Endothelial cell of umbilical vein (primary cell): ENCODE measurements around the gene CSN1S1. TPM values are rescaled to one million over a fixed set of nuclear protein-coding genes. Genes with fewer than 3 reads are reported as not detected.

Experiments
- BruUV-seq: library from RNA; stranded (reverse); fragments of 400-500 nt; replicated peaks from 2 replicates; lab custom pipeline; 2021; lab: Mats Ljungman, UMichigan
- CTCF ChIA-PET: fragments of 300-600, 350-600 bp; sonication (Branson Sonifier 250); formaldehyde crosslinking; loops from one replicate; lab custom pipeline; 2021; ENCODE audit warnings: antibody characterized with exemption, inconsistent platforms; lab: Charles Lee
- POLR2A ChIA-PET: fragments of 300-600, 350-600 bp; sonication (Branson Sonifier 250); formaldehyde crosslinking; loops from one replicate; lab custom pipeline; 2021; ENCODE audit warnings: antibody characterized with exemption, inconsistent platforms; lab: Charles Lee
- DNase-seq: peaks from one replicate; pipeline ENCODE4 v3.0.0-alpha.2; 2011; ENCODE audit warnings: low read depth, low spot score
- FAIRE-seq: peaks from 2 replicates; lab custom pipeline; 2011; peaks lifted over from hg19 to GRCh38; lab: Jason Lieb, UNC
- H2AFZ ChIP-seq: 2 replicates; pipeline ENCODE4 v1.6.0; 2012; ENCODE audit warnings: low read depth, low read length, control low read depth, inconsistent platforms
- H3K27ac ChIP-seq: 2 replicates; pipeline ENCODE4 v1.5.1; 2011; ENCODE audit warnings: low read depth, mild to moderate bottlenecking, control low read depth, low read length, moderate library complexity; ENCODE audit not compliant: insufficient read depth
- H3K27me3 ChIP-seq, 2 experiments: 2 replicates each; pipeline versions ENCODE4 v1.6.0 to v1.6.1; 2011; ENCODE audit warnings: low read length in 2 of 2, mixed read lengths in 1 of 2; ENCODE audit not compliant: control insufficient read depth in 2 of 2, insufficient read depth in 2 of 2
- H3K36me3 ChIP-seq, 2 experiments: 2 replicates in 1 of 2; 3 replicates in 1 of 2; pipeline ENCODE4 v1.5.1; 2011; ENCODE audit warnings: low read length in 2 of 2, mild to moderate bottlenecking in 1 of 2, moderate library complexity in 1 of 2; ENCODE audit not compliant: control insufficient read depth in 2 of 2, insufficient read depth in 2 of 2; ENCODE audit errors: extremely low read depth in 1 of 2
- H3K4me1 ChIP-seq: 3 replicates; pipeline ENCODE4 v1.5.1; 2011; ENCODE audit warnings: mild to moderate bottlenecking, low read length; ENCODE audit not compliant: control insufficient read depth, insufficient read depth; ENCODE audit errors: extremely low read depth
- H3K4me2 ChIP-seq: 2 replicates; pipeline ENCODE4 v1.6.1; 2011; ENCODE audit warnings: low read length, control low read depth, mixed read lengths; ENCODE audit not compliant: insufficient read depth
- H3K4me3 ChIP-seq, 3 experiments: fragments of 200-600 bp in 1 of 3; sonication (generic), shearing (Covaris generic) in 1 of 3; replicated peaks in 1 of 3; 2 replicates each; pipeline ENCODE4 v1.5.1; 2011 to 2016; ENCODE audit warnings: control low read depth in 3 of 3, low read length in 3 of 3, mild to moderate bottlenecking in 2 of 3, inconsistent platforms in 1 of 3, low read depth in 1 of 3, moderate library complexity in 1 of 3; ENCODE audit not compliant: insufficient read depth in 1 of 3
- H3K79me2 ChIP-seq: 2 replicates; pipeline ENCODE4 v1.6.0; 2012; ENCODE audit warnings: low read length, inconsistent platforms; ENCODE audit not compliant: control insufficient read depth, insufficient read depth
- H3K9ac ChIP-seq: replicated peaks from 2 replicates; pipeline ENCODE3; 2011; ENCODE audit warnings: low read length, control low read depth; ENCODE audit not compliant: insufficient read depth; ENCODE audit errors: extremely low read depth
- H3K9me1 ChIP-seq: replicated peaks from 3 replicates; pipeline ENCODE4 v1.6.0; 2011; ENCODE audit warnings: mild to moderate bottlenecking, low read length; ENCODE audit not compliant: control insufficient read depth, insufficient read depth; ENCODE audit errors: extremely low read depth
- H3K9me3 ChIP-seq: replicated peaks from 2 replicates; pipeline ENCODE4 v1.5.1; 2012; ENCODE audit warnings: low read length, inconsistent platforms; ENCODE audit not compliant: control insufficient read depth, insufficient read depth
- H4K20me1 ChIP-seq: replicated peaks from 2 replicates; pipeline ENCODE3; 2011; ENCODE audit warnings: mild to moderate bottlenecking, low read length; ENCODE audit not compliant: control insufficient read depth, insufficient read depth; ENCODE audit errors: extremely low read depth
- CTCF ChIP-seq, 2 donors: IDR thresholded peaks; 1 replicate in 1 of 2; 2 replicates in 1 of 2; pipeline ENCODE4 v1.5.1; 2011; ENCODE audit warnings: low read length in 2 of 2, mild to moderate bottlenecking in 2 of 2, moderate library complexity in 2 of 2, control low read depth in 1 of 2, inconsistent platforms in 1 of 2, low read depth in 1 of 2; ENCODE audit not compliant: insufficient read depth in 1 of 2; ENCODE audit errors: extremely low read depth in 1 of 2
- EZH2 ChIP-seq: IDR thresholded peaks from 2 replicates; pipeline ENCODE4 v1.6.1; 2012; ENCODE audit warnings: borderline replicate concordance, low read depth, mild to moderate bottlenecking, moderate library complexity, low read length, inconsistent platforms; ENCODE audit not compliant: severe bottlenecking
- FOS ChIP-seq: IDR thresholded peaks from 2 replicates; pipeline ENCODE4 v1.6.1; 2011; ENCODE audit warnings: mild to moderate bottlenecking, low read length, moderate library complexity, borderline replicate concordance; ENCODE audit not compliant: insufficient read depth
- GATA2 ChIP-seq: IDR thresholded peaks from 2 replicates; pipeline ENCODE4 v1.7.0; 2011; ENCODE audit warnings: low read depth, mild to moderate bottlenecking, moderate library complexity, mixed read lengths, low read length; ENCODE audit not compliant: insufficient read length, insufficient read depth
- JUN ChIP-seq: IDR thresholded peaks from 2 replicates; pipeline ENCODE4 v1.6.1; 2011; ENCODE audit warnings: borderline replicate concordance, low read depth; ENCODE audit not compliant: insufficient read length, insufficient read depth
- MYC ChIP-seq: IDR thresholded peaks from one replicate; pipeline ENCODE4 v1.6.1; 2011; ENCODE audit warnings: mild to moderate bottlenecking, low read depth, low read length
- POLR2A ChIP-seq: IDR thresholded peaks from 2 replicates; pipeline ENCODE4 v1.6.1; 2012; ENCODE audit warnings: low read depth, mild to moderate bottlenecking, control low read depth, low read length
- POLR2AphosphoS5 ChIP-seq: IDR thresholded peaks from 2 replicates; pipeline ENCODE4 v1.6.1; 2012; ENCODE audit warnings: low read depth, mild to moderate bottlenecking, control low read depth, low read length, moderate library complexity; ENCODE audit not compliant: insufficient read depth
- dilution Hi-C: fragments of 300-500 bp; cut with MboI; formaldehyde crosslinking; loops from one replicate; pipeline ENCODE4 v1.15.0; 2019; ENCODE audit warnings: low sequenced_read_pairs; ENCODE audit not compliant: extremely low pct_ligation_motif_present
- intact Hi-C: fragments of 100-400 bp; cut with micrococcal nuclease; formaldehyde crosslinking; loops from one replicate; pipeline ENCODE4 v1.10.0; 2022
- polyA plus RNA-seq, 4 experiments: library from polyadenylated mRNA; depleted of rRNA in 3 of 4; stranded (reverse) in 3 of 4; unstranded in 1 of 4; fragments of >200 nt; gene quantifications; 2 replicates each; pipeline versions ENCODE4 v1.2.1 to v1.2.3, GENCODE V29; 2011 to 2012; ENCODE audit warnings: missing spikeins in 1 of 4
- total RNA-seq: library from RNA; stranded (reverse); gene quantifications from 2 replicates; pipeline ENCODE4 v1.2.3, GENCODE V29; 2021
- TF ChIP-seq, protein P1 (sequence below): IDR thresholded peaks from 2 replicates; pipeline ENCODE4 v1.6.1; 2011; ENCODE audit not compliant: insufficient read depth, insufficient read length

CSN1S1 gene
- total and polyA plus RNA-seq, 2 donors (not counting 3 experiments of a cell fraction or from before 2014, with no cell fraction given) = not detected

GRCh38 chr4:69881173-69881773 is 49.6 kb upstream of the CSN1S1 start:
- H4K20me1 ChIP-seq = no peaks in the 10 kb centered on the region
- no TSS peak for BruUV-seq
- no peaks in the 10 kb centered on the region for H3K79me2 ChIP-seq
- dilution Hi-C loops = no loop called here
- no peak overlapping the region for H3K4me2 ChIP-seq
- H3K9me3 ChIP-seq = peaks cover 3% of the 10 kb centered on the region
- DNase-seq = peak; percentile 61
- H3K4me1 ChIP-seq = peaks cover 6% of the 10 kb centered on the region
- H3K9ac ChIP-seq = peak overlapping the region; percentile 9
- H3K27ac ChIP-seq = peak overlapping the region; percentile 17
- no peaks in the 10 kb centered on the region for H3K36me3 ChIP-seq
- peak; percentile 76 for FAIRE-seq
- intact Hi-C loops = loop anchor here (1.0 to 2.0 kb wide), 7 partner anchors 58 to 678 kb away; no protein-coding TSS in a partner anchor
- peak overlapping the region; percentile 66 for H2AFZ ChIP-seq
- H3K4me3 ChIP-seq = no peak overlapping the region
- POLR2A ChIA-PET = interaction anchor here (0.9 kb wide), 1 partner anchor 57 kb away, joined by 3 read pairs; no protein-coding TSS in a partner anchor
- no peaks in the 10 kb centered on the region for H3K9me1 ChIP-seq
- TF ChIP-seq, protein P1, sequence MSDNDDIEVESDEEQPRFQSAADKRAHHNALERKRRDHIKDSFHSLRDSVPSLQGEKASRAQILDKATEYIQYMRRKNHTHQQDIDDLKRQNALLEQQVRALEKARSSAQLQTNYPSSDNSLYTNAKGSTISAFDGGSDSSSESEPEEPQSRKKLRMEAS = no peak
- TF ChIP-seq CTCF (IDR thresholded peaks at IDR 0.05; ENCODE audit: extremely low read depth in 1 of 2, insufficient read depth in 1 of 2, low read depth in 1 of 2, low read length in 2 of 2) = peak; percentile 70 to 81
- no peaks in the 10 kb centered on the region for H3K27me3 ChIP-seq
- CTCF ChIA-PET = interaction anchor here (0.7 to 6.3 kb wide), 26 partner anchors 13 to 625 kb away, joined by 3 to 105 read pairs (median 5); partner anchors contain the start of gene SULT1B1

DNA sequence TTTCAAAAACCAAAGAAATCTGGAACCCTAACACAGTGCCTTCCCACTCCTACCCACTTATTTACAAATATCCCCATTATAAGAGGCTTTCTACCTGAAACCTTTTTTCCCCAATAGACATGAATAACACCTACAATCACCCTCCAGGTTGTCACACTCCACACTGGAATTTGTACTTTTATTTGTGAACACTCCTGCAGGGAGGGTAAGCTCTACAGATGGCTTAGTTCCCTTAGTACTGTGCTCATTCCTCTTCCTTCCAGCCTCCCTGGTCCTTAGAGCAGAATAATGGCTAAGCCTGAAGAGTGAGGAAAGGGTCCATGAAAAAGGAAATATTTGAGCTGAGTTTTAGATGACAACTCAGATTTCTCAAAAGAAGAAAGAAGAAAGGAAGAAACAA is 48.7 kb upstream of the CSN1S1 start:
- Histone ChIP-seq H3K9me3 (peaks cover 3% of the 10 kb centered on the region), H4K20me1 (no peaks in the 10 kb centered on the region), H3K27me3 (no peaks in the 10 kb centered on the region), H3K79me2 (no peaks in the 10 kb centered on the region), H3K4me2 (no peak overlapping the region), H3K9me1 (no peaks in the 10 kb centered on the region), H3K4me1 (peaks cover 6% of the 10 kb centered on the region), H3K36me3 (no peaks in the 10 kb centered on the region), H3K9ac (no peak overlapping the region), H3K27ac (no peak overlapping the region), H3K4me3 (no peak overlapping the region), H2AFZ (peak overlapping the region; percentile 66)
- TF ChIP-seq MYC (no peak), POLR2A (no peak), POLR2AphosphoS5 (no peak), FOS (no peak), CTCF (IDR thresholded peaks at IDR 0.05; ENCODE audit: extremely low read depth in 1 of 2, insufficient read depth in 1 of 2, low read depth in 1 of 2, low read length in 2 of 2) (no peak), GATA2 (no peak), EZH2 (no peak), JUN (no peak)
- TF ChIP-seq, protein P1 = no peak
- BruUV-seq = no TSS peak
- no peak for DNase-seq
- no peak for FAIRE-seq
- intact Hi-C loops = no loop called here
- ChIA-PET CTCF (interaction anchor here (1.0 to 6.3 kb wide), 12 partner anchors 58 to 564 kb away, joined by 3 to 105 read pairs (median 10); no protein-coding TSS in a partner anchor), POLR2A (no interaction called here)
- dilution Hi-C loops = no loop called here
